Activated T-cell treated with anti-CD3 and anti-CD28 coated beads, Interleukin-2, amount 50 U/mL, for 48 hours (primary cell): ENCODE measurements around the gene MACROD2.
"Not testable (repeated sequence)": the region's sequence is repeated elsewhere in the genome, so short reads cannot be mapped to it uniquely, and the experiment has no call there.

ENCODE experiments used
- DNase-seq, 2 experiments: peaks; one replicate each; pipeline ENCODE4 v3.0.0-alpha.2; 2020

Gene MACROD2

GRCh38 chr20:15336011-15336410 is 1340.7 kb downstream of the MACROD2 start:
- no peak for DNase-seq

DNA sequence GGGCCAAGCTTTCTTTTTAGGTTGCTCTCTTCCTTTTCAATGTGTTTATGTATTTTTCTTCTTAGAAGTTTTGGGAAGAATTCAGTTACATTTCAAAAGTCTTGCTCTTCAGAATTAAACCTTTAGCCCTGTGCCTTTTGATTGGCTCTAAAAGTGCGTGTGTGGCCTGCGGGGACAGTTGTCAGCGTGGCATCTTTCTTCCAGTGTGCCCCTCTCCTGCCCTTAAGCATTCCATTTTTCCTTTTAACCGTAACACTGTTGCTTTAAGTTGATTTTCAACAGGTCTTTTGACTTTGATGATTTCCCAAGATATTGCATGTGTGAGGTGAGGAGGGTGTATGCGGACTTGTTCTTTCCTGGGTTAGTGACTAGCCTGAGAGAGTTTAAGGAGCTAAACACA is 1341.2 kb downstream of the MACROD2 start:
- DNase-seq = no peak

DNA sequence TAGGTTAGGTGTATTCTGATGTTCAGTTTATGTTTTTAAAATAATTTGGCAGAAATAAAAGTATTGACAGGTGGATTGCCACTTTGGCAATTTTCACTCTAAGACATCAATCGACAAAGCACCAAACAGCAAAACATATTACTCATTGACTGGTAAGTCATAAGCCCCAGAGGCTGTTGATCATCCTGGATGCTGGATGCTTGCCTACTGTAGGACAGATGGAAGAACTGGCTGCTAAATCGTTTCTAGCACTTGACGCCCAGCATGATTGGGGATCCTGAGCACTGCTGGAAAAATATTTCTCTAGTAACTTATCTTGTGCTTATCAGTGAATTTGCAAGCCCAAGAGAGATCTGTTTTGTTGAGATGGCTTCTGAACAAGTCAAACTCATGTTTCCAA is 1343.9 kb downstream of the MACROD2 start:
- DNase-seq = no peak

DNA sequence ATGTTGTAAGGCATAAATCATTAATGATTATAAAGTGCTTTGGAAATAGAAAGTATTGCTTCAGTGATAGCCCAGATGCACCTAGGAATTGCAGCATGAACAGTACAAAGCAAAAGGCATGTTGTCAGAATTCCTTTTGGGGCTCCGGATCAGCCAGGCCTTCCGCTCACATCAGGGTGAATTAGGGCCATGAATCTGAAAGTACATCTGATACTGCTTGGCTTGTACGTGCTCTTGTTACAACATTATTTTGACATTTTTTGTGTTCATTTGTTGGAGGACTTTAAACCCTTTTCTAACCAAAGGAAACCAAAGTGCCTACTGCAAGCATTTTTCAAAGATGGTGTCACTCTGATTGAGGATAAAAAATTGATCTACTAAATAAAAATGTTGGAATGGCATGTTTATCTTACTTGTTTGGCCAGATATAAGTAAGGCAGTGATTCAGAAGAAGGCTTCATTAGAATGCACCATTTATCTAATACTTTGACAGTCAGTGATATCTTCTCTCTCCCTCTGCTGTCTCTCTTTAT is 1347.7 kb downstream of the MACROD2 start:
- DNase-seq = no peak

GRCh38 chr20:15345287-15345686 is 1350.0 kb downstream of the MACROD2 start:
- DNase-seq = no peak

DNA sequence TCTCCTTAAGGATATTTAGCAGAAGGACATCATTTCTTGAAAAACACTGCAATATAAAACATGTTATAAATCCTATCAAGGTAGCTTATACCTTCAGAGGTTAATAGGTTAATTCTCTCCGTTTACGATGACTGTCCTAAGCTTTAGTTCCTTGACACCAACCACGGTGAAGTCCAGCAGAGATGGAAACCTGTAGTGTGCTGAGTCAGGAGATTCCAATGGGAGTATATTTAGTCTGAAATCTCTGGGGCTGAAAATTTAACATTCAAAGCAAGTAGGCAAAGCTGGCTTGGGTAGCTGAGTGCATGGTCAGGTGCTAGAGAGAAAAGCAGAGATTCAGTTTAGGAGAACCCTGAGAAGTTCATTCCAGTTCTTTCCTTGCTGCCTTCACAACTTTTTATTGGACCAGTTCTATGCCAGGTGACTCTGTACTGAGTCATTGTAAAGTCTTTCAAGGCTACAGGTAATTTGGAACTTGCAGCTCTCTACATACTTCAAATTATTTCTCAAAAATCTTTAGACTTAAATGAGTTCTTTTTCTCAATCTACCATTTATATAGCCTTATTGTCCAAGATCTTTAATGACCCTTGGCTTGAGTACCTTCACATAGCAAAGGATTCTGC is 1351.5 kb downstream of the MACROD2 start:
- DNase-seq = no peak

DNA sequence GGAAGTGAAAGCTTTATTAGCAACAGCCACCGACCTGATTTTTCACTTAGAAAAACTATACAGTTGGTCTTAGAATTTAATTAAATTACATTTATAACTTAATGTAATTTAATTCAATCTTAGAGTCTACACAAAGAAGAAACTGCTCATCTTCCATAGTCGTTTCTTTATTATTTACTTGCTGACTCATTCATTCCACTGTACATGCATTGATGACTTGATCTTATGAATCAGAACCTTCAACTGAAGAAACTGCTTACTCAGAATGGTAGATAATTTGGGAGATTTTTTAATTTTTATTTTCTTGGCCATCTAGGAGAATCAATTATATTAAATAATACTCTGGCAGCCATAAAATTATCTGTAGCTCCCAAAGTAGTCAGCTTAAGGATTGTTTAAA is 1363.7 kb downstream of the MACROD2 start:
- DNase-seq = no peak

DNA sequence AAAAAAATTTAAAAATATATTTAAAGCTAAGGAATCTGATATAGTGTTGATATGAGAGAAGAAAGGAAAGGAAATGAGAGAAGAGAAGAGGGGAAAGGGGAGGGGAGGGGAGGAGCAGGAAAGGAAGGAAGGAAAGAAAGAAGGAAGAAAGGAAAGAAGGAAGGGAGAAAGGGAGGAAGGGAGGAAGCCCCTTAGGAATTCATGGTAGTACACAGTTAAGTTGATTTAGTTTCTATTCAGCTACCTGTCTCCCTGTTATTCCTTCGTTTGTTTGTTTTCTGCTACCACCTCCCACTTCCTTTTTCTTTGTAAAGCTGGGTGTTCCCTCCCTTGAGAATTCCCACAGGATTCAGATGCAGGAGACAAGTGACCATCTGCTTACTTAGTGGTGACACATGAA is 1367.5 kb downstream of the MACROD2 start:
- DNase-seq = no peak

DNA sequence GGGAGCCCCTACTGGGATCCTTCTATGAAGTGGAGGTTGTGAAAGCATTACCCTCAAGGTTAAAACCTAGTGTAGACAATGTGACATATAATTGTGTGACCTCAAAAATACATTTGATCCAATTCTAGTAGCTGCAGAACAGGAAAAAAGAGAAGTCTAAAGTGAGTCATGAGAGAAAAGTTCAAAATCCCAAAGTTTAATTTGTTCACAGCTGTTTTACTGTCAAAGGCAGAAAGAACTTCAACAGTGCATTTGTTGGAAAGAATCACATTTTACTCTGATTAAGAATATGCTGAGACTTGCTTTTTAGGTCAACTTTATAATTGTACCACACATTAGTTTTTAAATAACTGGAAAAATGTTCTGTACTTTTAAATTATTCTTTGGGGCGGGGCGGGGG is 1369.5 kb downstream of the MACROD2 start:
- DNase-seq = no peak

GRCh38 chr20:15370370-15370769 is 1375.1 kb downstream of the MACROD2 start:
- DNase-seq = no peak

GRCh38 chr20:15374682-15375081 is 1379.4 kb downstream of the MACROD2 start:
- no peak for DNase-seq

DNA sequence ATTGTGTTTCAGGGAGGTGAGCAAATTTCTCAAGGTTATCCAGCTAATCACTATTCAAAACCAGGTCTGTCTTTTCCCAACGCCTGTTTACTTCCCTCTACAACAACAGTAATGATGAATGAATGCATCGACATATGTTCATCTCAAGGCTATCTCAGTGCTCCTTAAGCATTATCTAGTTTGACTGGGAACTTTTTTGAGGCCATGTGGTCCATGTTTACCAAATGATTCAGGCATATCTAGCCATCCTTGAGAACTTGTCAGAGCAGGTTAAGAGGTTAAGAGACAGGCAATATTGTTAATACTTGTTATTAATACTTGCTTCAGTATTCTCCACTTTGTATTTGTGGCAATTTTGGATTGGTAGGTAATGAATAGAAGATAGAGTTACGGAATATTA is 1380.5 kb downstream of the MACROD2 start:
- no peak for DNase-seq

GRCh38 chr20:15377603-15378002 is 1382.3 kb downstream of the MACROD2 start:
- DNase-seq = not testable (repeated sequence)

GRCh38 chr20:15378151-15378550 is 1382.8 kb downstream of the MACROD2 start:
- no peak for DNase-seq

DNA sequence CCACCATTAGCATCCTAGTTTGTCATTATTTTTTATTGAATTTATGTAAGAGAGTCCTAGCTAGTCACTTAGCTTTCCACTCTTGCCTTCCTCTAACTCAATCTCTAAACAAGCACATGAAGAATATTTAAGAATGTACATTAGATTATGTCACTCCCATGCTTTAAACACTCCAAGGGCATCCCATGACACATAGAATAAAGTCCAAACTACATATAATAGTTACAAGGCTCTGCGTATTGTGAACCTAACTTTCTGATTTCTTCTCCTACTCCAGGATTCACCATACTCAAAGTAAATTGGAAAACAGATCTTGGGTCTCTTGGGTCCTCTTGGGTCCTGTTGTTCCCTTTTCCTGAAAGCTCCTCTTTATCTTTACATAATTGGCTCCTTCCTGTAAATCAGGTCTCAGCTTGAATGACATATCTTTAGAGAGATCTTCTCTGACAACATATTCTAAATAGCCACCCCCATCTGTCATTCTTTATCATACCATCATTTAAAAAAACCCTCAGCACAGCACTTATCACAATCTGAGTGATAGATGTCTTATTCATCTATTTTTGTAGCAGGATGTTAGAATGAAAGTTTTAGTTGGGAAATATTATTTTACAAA is 1384.5 kb downstream of the MACROD2 start:
- no peak for DNase-seq

- DNase-seq = no peak
Observed at GRCh38 chr20:15380770-15381169, 1385.5 kb downstream of the MACROD2 start.

DNA sequence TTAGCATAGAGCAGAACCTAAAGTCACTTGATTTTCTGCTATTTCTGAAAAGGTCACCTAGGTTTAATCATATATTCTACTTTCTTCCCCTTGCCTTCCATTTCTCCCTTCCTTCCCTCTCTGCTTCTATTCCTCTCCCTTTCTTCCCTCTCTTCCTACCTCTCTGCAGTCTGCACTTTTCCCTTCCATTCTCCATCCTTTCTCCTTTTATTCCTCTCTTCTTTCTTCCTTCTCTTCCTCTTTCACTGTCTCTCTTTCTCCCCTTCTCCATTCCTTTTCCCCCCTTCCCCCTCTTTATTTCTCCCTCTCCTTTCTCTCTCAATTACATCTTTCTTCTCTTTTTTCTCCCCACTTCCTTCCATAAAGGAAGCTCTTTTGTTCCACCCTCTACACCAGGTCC is 1391.9 kb downstream of the MACROD2 start:
- no peak for DNase-seq

GRCh38 chr20:15395457-15395856 is 1400.1 kb downstream of the MACROD2 start:
- no peak for DNase-seq

GRCh38 chr20:15396026-15396425 is 1400.7 kb downstream of the MACROD2 start:
- DNase-seq = no peak

- no peak for DNase-seq
Observed at GRCh38 chr20:15396900-15397299, 1401.6 kb downstream of the MACROD2 start.

DNA sequence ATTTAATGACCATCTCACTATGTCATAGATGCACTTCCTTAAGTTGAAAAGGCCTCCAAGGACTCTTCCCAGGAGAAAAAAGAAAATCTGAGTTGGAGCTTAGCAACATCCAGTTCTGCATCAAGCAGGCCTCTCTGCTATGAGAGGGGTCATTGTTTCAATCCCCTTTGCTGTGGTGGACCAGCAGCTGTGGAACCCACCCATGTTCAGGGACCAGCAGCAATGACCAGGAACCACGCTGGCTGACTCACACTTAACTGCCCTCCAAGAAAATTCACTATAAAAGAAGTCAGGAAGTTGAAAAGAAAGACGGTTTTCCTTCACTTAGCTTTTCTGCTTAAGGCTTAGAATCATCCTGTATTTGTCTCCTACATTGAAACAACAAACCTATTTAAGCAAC is 1404.5 kb downstream of the MACROD2 start:
- DNase-seq = no peak

DNA sequence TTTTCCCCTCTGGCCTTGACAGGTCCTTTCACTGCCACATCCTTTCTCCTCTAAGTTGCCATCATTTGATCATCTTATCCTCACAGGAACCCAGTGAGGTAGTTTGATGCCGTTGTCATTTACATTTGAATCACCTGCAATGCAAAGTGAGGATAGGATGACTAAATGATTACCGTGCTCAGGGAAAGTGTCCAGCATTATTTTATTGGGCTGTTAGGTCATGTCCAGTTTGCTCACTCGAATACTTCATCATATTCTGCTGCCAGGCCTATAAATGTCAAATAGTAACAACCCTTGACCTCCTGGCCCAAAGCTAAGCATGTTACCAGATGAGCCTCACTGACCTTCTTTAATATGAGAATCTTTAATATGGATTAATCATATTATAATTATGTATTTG is 1410.8 kb downstream of the MACROD2 start:
- no peak for DNase-seq

DNA sequence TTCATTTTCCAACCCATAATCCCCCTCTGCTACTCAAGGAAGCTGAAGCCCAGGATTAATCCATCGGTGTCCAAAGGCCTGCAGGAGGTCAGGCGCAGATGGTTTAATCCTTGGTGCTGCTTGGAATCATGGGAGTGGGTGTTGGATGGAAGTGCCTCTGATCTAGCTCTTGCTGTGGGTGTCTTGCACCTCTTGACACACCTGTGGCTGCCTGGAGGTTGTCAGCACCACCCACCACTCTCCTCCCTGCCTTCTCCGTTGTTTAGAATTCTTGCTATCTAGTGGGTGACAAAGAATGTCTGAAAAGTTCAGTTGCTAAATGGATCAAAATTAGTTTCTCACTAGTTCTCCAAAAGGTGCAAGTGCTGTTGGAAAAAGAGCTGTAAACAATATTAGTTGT is 1416.5 kb downstream of the MACROD2 start:
- no peak for DNase-seq

DNA sequence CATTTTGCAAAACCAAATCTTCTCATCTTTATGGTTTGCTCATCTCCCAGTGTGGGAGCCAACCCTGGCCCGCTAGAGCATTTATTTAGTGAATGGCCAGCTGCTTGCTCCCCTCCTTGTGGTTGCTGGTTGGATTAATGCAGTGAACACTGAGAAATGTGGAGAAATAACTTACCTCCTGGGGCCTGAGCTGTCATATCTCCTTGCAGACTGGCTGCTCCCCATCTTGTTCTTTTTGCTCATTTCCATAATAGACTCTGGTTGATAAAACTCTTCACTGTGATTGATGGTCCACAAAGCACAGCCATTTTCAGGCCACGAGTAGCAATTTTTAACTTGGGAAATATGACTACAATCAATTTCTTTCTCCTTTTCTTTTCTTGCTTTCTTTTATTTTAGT is 1420.6 kb downstream of the MACROD2 start:
- no peak for DNase-seq

DNA sequence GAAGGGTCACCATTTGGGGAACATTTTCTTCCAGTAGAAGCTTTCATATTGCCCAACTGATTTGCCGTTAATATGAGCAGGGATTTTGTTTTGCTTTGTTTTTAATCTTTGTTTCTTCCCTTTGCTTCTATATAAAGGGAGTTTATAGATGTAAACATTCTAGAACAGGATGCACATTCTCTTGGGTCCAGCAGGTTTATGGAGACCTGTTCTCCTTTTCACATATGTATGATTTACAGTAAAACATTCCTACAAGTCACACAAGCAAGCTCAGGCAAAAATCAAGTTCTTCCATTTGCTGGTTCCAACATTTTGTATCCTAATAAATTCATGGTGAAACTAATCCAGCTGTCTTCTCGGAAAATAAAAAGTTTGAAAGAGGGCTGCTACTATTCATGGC is 1424.5 kb downstream of the MACROD2 start:
- no peak for DNase-seq
